SKM-1 treated with dmso at 0.1 percent for 144 hours (cell line): Measurements from ENCODE around the gene HMG20B.
A peak's percentile ranks its signal among the peaks of the same experiment; 100 is the strongest.

Experiments
- DNase-seq: peaks from one replicate; lab custom pipeline; 2025; ENCODE audit not compliant: unreplicated experiment; lab: John Stamatoyannopoulos, UW

Gene HMG20B

DNA sequence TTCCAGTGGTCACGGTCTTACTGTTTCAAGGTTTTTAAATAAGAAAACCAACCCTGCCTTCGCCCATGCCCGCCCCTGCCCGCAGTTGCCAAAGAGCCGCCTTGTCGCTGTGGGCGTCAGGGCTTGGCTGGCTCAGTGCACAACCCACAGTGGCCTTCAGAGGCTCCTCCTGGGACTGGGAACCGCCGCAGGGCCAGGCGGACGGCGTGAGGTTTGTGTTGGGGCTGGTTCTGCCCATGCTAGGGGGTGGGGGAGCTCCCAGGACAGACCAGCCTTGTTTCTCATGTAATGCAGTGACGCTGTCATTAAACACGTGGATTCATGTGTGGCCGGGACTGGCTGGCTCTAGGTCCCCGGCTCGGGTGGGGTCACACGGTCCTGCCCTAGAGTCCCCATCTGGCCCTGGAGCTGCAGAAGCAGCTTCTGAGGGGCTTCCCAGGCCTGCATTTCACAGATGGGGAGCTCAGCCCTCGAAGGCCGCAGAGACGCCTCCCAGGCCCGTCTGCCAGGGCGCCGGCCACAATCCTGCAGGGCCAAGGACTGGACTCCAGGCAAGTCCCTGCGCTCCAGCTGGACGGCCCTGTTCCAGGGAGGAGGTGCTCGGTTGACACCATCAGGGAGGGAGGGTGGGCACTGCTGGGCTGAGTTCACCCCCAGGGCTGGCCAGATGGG, 36.2 kb upstream of the HMG20B start:
- no peak for DNase-seq

GRCh38 chr19:3537101-3537437, 35.7 kb upstream of the HMG20B start:
- no peak for DNase-seq

- peak; percentile 34 for DNase-seq
These were observed 35.1 kb upstream of the HMG20B start for GRCh38 chr19:3537438-3538240.

DNA sequence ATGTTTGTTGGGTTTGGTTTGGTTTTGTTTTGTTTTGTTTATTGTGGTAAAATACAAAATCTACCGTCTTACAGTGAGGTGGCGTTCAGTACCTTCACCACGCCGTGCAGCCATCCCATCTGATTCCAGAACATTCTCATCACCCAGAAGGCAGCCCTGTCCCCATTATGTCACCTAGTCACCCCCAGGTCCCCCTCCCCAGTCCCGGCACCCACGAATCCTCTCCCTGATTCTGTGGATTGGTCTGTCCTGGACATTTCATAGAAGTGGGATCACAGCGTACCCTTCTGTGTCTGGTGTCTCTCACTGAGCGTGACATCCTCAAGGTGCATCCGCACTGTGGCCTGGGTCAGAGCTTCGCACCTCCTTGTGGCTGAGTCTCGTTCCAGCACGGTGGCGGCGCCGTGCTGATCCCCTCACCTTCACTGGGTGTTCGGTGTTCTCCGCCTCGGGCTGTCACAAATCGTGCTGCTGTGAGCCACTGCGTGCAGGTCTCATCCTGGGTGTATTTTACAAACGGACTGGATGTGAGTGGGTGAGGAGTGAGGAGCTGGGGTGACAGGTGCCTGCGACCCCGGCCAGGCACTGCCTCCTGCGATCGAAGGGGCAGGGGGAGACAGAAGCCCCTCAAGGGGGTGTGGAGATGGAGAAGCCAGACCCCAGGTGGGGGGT, 34.4 kb upstream of the HMG20B start:
- DNase-seq = no peak

- DNase-seq = no peak
These were observed 33.6 kb upstream of the HMG20B start, which contains the start of gene TEKTIP1 for GRCh38 chr19:3538965-3539755. Gene TEKTIP1, plus strand, starts transcription at chr19:3539174. Its CDS starts 4 bp downstream, at chr19:3539178.

DNA sequence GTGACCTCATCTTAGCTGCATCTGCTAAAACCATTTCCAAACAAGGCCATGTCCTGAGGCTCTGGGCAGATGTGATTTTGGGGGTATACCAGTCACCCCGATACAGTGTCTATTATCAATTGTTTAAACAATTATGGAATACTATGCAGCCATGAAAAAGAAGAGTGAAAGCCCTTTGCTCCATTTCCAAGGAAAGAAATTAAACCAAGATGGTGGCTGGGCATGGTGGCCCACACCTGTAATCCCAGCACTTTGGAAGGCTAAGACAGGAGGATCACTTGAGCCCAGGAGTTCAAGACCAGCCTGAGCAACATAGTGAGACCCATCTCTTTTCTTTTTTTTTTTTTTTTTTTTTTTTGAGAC, 33.0 kb upstream of the HMG20B start:
- no peak for DNase-seq

DNA sequence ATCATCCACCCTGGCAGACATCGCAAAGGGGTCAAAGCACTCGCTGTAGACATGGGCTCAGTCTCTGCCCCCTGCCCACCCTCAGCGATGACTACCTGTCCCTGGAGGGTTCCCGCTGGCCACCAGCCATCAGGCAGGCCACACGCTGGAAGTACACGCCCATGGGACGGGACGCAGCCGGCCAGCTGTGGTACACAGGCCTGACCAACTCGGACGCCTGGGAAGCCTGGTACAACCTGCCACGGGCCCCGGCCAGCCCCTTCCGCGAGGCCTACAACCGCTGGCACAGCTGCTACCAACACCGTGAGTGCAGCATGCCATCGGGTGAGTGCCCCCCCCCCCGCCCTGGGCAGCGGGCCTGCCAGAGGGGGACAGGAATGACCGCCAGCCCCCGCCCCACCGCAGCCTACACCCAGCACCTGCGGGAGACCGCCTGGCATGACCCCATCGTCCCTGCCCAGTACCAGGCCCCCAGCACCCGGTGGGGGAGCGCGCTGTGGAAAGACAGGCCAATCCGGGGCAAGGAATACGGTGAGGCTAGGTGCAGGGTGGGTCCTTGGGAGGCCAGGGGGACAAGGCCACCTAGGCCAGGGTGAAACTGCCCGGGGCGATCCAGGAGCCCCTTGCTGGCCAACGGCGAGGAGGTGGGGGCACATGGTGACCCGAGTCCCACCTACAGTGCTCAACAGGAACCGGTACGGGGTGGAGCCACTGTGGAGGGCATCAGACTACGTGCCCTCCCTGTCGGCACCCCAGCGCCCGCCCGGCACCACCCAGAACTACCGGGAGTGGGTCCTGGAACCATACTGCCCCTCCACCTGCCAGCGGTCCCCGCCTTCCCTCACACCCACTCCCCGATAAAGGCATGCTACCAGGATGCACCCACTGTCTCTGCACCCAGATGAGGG, 29.3 kb upstream of the HMG20B start:
- DNase-seq = no peak

- DNase-seq = no peak
These were observed 28.7 kb upstream of the HMG20B start for GRCh38 chr19:3544058-3544376.

GRCh38 chr19:3544742-3545668, 27.7 kb upstream of the HMG20B start:
- DNase-seq = peak; percentile 50

DNA sequence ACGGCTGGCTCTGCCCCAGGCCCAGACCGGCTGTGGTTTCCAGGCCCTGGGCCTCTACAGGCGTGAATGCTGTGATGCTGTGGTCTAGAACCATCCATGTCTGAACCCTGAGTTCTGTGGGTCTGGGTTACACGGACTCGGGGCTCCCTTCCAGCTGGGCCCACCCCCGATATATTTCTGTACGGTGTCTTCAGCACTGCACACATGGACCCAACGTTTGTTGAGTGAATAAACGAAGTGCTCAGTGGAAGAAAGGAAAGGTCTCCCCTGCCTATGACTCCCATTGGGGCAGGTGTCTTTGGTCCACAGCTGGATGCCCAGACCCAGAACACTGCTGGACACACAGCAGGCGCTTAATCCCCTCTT, 27.1 kb upstream of the HMG20B start:
- no peak for DNase-seq

DNA sequence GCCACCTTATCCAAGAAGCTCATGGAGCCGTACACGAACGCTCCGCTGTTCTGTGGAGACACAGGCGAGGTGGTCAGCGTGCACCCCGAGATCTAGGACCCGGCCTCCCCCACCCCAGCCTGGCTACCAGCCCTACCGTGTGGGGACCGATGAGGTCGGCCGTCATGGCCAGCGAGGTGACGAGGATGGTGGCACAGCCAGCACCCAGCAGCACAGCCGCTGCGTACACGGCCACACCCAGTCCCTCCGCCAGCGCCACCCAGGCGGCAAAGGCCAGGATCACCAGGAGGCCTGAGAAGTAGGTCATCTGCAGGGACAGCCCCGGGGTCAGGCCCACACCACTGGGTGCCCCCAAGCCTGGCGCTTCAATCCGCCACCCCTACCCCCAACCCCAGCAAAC, 26.6 kb upstream of the HMG20B start:
- DNase-seq = no peak

GRCh38 chr19:3547301-3547731, 25.4 kb upstream of the HMG20B start:
- no peak for DNase-seq

- DNase-seq = no peak
These were observed 24.9 kb upstream of the HMG20B start for GRCh38 chr19:3547767-3548282.

DNA sequence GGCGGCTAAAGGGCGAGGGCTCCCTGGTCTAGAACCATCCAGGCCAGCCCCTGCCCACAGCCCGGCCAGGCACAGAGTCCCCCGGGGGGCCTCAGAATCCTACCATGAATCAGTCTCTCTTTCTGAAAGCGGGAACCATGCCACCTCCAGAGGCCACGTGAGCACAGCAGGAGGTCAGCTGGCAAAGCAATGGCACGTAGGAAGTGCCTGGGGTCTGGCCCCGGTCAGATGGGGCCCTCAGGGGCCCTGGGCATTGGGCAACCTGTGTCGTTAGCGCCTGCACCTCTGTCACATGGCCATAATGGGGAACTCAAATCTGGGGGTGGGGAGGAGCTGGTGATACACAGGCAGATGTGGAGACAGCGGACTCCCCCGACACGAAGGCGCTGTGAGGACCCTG, 24.1 kb upstream of the HMG20B start:
- peak; percentile 72 for DNase-seq

DNA sequence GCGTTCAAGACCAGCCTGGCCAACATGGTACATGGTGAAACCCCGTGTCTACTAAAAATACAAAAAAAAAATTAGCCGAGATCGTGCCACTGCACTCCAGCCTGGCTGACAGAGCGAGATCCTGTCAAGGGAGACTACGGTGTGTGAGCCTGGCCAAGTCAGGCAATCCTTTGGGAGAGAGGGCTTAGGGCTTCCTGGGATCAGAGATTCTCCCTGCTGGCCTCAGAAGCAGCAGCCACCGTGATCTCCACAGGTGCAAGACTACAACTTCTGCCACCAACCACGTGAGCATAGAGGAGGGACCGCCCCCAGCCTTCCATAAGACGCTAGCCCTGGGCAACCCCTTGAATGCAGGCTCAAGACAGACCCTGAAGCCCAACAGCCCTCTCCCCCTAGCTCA, 22.9 kb upstream of the HMG20B start:
- no peak for DNase-seq

DNA sequence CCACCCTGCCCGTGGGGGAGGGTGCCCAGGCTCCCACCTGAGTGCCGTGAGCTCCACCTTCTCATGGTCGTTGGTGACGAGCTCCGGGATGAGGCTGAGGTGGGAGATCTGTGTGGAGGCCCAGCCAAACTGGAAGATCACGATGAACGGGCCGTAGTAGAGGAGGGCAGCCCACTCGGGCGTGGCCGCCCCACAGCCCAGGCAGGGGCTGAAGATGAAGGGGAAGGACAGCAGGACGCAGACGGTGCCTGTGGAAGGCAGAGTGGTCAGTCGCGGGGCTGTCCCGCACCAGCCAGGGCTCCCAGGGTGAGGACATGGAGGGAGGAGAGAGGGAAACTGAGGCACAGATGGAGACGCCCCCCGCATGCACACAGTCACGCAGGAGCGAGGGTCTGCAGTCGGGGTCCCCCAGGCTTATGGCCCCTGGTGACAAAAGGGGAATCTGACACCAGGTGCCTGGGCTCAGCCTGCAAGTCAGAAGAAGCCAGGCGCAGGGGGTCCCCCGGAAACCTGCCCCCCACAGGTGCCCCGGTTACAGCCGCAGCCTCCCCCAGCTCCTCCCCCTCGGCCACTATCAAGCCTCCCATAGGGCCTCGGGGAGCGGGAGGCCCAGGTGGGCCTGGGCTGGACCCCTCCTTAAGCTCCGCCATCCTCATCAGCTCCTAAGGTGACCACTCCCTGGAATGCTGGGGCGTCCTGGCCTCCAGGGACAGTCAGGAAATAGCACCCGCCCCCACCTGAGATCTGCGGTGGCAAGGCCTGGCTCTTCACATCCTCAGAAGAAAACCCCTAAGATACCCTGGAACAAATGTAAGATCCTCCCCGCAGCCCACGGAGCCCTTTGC, 21.6 kb upstream of the HMG20B start:
- DNase-seq = no peak

GRCh38 chr19:3551792-3552095, 21.0 kb upstream of the HMG20B start:
- DNase-seq = no peak

GRCh38 chr19:3554254-3555083, 18.3 kb upstream of the HMG20B start:
- DNase-seq = no peak
